ENCODE data around the gene LIPG.

The LIPG gene

DNA sequence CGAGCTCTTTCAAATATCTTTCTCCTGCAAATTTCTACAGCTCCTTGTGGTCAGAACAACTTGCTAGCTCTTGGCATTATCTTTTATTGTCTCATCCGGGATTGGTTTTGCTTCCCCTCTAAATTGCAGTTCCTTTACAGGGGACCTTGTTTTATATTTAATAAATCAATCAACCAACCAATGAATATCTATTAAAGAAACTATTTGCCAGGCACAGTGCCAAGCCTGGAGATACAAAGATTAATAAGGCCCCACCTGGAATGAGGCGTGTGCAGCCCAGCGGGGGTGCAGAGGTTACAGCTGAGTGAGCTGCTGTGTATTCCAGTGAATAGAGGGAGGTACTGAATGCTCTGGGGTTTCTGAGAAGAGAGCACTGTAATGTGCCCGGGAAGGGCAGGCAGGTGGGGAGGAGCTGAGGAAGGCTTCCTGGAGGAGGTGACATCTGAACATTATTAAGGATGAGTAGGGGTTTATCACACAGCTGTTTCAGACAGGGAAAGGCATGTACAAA is 51.8 kb downstream of the LIPG start:
- no peak for DNase-seq

- no peak for DNase-seq
Observed at GRCh38 chr18:49616618-49617328, 54.9 kb downstream of the LIPG start.

GRCh38 chr18:49617329-49617695 is 55.5 kb downstream of the LIPG start:
- no peak for DNase-seq

DNA sequence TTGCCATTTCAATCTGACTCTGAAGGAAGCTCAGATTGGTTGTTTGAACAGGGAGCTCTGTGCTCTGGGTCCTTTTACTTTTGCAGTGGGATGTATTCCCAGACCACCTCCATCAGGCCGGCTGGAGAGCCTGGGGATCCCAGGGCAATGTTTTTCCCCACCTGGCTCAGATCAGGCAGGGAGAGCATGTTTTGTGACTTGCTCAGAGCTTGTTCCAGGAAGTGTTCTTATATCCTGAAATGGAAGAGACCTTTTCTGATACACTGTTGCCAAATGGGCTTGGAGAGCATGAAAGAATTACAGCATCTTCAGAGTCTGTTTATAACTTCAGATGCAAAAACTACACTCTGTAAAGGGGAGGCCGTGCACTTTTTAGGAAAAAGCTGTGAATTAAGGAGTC is 56.0 kb downstream of the LIPG start:
- no peak for DNase-seq

DNA sequence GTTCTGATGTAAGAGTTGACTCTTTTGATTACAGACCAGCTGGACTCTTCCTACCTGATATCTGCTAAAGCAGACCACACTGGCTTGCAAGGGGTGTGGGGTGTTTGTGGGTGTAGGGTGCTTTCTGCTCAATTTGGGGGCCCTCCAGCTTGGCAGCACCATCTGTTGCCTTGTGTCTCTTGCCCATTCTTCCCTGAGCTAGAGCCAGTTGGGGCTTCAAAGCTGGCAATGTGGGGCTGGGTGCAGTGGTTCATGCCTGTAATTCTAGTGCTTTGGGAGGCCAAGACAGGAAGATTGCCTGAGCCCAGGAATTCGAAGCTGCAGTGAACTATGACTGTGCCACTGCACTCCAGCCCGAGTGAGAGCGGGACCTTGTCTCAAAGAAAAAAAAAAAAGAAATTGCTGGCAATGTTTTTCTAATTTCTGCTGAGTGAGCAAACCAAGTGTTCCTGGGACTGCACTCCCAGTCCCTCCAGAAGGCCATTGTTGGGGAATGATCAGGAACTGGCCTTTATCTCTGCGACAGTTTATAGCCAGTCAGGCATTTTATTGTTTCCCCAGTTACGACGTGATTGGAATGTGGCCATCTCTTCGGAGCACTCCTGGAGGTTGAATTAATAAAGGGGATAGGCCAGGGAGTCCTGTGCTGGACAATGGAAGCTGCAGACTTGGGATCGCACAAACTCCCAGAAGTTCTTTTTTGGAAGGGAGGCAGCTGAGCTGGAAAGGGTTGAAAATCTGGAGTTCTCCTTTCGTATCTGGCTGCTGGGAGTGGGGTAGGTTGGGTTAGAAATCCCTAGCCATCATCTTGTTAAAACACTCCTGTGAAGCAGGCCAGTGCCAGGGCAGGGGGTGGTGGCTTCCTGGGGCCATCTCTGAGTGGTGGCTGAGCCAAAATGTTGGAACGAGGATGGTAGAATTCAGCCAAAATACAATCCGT is 57.2 kb downstream of the LIPG start:
- DNase-seq: no peak

GRCh38 chr18:49619801-49620200 is 57.9 kb downstream of the LIPG start:
- no peak for DNase-seq

DNA sequence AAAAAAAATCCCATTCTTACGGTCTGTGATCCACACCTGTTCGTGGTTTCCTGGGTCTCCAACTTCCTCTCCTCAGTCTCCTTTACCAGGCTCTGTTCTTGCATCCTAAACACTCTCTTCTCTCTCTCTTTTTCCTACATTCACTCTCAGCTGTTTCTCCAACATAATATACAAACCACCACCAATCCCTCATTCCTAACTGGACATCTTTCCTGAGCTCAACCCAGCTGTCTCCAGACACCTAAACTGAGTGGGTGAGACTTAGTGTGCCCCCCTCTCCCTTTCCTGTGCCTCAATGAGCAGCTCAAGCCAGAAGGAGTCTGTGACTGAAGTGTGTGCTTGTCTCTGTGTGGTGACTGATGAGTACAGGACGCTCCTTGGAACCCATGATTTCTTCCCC is 59.4 kb downstream of the LIPG start:
- no peak for DNase-seq

DNA sequence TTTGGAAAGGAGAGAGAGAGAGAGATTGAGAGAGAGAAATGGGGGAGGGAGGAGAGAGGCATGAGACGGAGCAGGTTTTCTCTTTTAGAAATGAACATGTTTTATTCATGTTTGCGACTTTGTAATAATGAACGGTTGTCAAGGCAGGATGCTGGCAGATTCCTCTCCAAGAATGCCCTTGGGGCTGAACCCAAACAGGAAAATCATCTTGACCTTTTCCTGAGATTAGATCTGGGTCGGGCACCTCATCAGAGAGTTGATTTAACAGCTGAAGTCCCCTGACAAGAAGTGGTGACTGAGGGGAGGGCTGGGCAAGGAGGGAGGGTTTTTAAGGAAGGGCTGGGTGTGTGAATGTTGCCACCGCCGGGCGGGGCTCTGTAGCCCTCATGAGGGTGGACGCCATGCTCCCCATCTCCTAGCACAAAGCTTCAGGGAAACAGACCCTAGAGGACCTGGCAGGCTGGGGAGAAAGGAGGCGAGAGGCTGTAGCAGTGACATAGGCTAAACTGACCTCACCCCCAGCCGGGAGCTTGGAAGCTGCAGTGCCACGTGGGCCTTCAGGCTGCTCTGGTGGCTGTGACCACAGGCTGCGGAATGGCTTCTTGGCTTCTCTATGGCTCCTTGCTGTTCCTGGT is 60.0 kb downstream of the LIPG start:
- DNase-seq: no peak

DNA sequence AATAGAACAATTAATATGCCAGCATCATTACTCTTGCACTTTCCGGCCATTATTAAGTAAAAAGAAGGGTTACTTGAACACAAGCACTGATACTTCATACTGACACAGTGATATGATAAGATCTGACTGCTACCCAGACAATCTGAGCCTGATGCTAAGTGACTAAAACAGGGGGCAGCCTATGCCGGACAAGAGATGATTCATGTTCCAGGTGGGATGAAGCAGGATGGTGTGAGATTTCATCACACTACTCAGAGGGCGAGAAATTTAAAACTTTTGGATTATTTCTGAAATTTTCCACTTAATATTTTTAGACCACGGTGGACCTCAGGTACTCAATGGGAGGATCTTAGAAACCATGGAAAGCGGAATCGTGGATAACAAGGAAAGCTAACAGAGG is 61.7 kb downstream of the LIPG start:
- no peak for DNase-seq

DNA sequence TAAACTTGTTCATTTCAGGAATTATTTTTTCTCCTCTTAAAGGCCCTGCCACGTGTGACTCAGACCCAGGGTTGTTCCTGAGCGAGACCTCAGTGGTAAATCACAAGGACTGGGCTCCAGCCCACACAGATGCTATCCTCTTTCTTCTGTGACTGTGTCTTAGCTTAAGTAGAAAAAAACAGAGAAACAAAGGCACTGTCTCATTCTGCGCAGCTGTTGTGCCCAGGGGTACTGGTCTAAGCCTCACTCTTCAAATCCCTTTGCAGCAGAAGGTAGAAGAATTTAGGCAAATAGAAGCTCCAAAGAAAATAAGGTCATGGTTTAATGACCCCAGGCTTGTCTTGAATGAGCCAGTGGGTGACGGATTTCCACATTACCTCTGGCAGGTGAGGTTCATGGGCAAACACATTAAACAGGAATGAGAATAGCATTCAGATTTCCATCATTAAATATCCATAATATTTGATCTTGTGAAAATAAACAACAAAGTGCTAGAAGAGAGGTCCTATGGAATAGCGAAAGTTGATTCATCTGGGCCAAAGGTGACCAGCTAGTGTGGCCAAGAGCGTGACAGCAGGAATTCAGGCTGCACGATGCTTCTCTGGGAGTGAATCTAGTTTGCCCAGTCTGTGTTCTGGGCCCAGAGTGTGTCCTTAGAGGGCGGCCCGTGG is 63.3 kb downstream of the LIPG start:
- DNase-seq: no peak

DNA sequence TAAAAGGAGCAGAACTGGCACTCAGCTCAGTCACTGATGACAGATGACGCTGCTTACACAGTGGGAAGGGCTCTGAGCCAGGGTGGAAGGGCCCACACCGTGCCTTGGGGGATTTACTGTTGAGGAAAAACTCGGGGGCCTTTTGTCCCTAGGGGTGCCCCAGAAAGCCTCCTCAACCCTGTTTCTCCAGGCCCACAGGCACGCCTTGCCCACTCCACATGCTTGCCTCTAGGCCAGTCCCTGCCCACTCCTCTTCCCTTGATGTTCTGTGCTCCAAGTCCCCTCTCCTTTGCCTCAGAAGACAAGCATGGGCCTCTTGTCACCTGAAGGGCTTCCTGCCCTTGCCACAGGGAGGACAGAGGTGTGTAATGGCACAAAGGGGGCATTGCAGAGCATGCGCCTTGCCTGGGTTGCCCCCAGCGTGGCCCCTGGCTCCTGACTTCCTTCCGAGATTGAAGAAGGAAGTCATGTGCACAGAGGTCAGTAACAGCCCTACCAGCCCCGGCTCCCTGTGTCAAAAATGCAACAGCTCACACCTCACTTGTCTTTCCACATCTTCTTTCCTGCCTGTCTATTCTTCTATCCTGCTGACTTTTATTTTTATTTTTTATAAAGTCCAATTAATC is 65.1 kb downstream of the LIPG start:
- no peak for DNase-seq

DNA sequence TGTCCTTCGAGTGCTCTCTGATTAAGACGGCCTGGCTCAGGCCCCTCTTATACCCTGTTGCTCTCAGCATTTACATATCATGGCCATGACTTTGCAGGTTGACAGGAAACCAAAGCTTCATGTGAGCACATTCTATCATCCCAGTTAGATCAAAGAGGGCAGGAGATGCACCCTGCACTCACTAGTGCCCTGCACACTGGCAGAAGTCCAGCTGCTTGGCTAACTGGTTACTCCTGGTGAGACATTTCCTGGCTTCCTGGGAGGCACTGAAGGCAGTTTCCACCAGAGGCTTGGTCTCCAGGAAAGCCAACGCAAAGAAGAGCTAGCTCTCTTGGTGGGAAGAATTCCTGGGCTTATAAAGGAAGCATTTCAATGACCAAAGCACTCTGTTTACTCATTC is 66.3 kb downstream of the LIPG start:
- no peak for DNase-seq

DNA sequence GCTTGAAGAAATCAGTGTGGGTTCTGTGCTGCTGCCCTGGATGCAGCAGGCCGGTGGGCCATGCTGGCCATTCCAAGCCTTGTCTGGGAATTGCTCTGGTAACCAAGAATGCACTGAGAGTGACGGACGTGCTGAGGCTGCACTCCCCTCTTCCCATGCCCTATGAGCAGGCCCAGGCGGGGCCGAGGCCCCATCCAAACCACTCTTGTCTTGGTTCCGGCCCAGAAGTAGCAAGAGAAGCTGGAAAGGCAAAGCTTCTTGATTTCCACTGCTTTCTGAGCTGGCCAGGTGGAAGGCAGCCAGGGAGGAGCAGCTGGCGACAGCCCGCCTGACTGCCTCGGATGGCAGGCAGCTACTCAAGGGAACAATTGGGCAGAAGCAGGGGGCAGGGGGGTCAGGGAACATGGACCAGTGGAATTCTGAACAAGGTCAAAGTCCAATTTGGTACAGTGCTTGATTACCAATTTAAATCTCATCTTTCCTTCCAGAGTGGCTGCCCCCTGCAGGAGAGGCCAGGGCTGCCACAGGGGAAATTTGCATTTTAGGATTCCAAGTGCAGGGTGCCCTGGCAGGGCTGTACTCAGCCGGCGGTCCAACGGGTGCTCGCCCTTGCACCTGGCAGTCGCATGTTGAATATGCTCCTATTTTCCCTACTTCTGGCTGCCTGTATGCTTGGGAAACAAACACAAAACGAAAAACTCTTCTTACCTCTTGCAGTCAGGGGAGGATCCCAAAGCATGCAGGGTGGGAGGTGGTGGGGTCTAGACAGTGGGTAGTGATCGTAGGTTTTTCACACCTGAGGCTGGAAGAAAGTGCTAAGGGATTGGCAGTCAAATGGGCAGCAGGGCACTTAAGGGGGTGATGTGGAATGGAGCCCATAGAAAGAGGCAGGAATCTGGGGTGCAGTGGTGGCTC is 67.3 kb downstream of the LIPG start:
- DNase-seq: peak; percentile 25 to 41

DNA sequence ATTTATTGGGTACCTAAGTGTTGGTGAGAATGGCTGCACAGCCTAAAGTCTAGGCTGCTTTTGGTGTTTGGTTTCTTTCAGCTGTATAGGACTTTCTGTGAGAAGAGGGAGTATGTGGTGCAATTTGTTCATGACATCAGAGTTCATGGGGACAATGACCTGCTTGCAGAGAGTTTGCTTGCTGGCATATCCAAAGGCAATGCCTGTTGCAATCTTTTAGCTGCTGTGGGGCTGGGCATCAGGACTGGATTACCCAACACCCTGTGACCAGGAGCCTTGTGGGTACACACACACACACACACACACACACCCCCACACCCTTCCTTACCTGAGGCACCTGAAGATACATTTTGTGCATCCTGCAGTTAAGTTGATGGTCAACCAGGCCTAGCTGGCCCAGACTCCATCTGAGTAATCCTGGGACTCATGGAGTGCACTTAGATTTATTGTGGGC is 68.4 kb downstream of the LIPG start:
- no peak for DNase-seq

DNA sequence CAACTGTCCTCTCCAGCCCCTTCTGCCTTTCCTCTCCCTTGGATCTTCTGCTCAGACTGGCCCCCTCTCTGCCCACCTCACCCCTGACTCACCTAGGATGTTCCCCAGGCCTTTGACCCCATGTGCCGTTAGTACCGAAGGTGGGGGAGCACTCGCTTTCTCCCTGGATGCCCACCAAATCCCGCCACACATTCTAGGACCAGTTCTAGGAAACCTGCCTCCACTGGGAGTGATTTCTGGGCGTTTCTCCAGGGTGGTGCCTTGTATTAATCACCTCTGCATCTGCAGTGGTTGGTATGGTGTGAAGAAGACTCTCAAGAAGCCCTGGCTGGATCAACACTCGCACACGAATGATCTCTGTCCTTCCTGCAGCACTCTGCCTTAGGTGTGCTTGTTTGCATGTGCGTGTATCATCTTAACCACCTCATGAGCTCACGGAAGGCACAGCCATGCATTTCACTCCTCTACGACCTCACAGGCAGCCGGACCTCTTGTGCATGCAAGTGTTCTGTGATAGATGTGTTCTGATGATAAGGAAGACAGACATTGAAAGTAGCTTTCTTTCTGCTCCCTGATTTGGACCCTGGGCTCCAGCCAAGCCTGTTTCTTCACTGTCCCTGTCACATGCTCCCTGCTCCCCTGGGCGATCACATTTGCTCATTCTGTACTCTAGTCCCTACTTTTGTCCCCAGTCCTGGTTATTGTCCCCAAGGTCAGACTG is 69.4 kb downstream of the LIPG start:
- DNase-seq: no peak

- no peak for DNase-seq
Observed at GRCh38 chr18:49632588-49632987, 70.7 kb downstream of the LIPG start.

- no peak for DNase-seq
Observed at GRCh38 chr18:49638209-49638785, 76.4 kb downstream of the LIPG start.

GRCh38 chr18:49638891-49639557 is 77.2 kb downstream of the LIPG start:
- no peak for DNase-seq

DNA sequence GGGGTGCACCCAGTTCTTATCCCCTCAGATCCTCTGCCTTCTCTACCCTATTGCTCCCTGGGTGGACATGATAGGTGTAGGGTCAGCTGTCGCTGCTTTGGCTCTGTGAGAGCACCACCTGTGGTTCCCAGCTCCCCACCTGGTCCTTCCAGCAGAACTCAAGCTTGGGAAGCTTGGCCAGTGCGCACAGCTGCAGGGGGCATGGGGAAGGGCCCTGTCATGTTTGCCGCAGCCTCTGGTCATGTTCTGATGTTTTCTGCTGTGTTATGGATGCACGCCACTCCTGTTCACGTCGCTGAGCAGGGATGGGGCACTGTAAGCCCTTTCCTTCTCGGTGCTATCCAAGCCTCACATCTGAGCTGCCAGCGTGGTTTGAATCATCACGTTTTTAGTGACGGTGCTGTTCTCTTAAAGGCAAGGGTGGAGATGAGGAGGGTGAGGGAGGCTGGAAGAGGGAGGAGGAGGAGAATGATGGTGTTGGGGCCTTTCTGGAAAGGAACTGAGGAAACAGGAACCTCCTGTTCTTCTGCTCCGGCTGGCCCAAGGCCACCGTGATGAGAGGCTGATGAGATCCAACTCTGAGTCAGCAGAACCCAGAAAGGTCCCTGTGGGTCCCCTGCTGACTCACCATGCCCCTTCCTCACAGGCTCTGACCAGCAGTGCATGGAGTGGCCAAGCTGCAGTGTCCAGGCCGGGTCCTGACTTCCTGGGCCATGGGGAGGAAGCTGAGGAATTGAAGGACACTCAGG is 78.0 kb downstream of the LIPG start:
- DNase-seq: no peak

Measured in hippocampal formation (tissue), 2 donors.